ENCODE measurements around the gene IL17RC.
"Not testable (repeated sequence)": the region's sequence is repeated elsewhere in the genome, so short reads cannot be mapped to it uniquely, and the experiment has no call there.

The IL17RC gene

GRCh38 chr3:9914559-9915253 is 2.2 kb upstream of the IL17RC start:
- no peak for DNase-seq (ENCODE audit: low read depth in 1 of 2, low spot score in 1 of 2)

DNA sequence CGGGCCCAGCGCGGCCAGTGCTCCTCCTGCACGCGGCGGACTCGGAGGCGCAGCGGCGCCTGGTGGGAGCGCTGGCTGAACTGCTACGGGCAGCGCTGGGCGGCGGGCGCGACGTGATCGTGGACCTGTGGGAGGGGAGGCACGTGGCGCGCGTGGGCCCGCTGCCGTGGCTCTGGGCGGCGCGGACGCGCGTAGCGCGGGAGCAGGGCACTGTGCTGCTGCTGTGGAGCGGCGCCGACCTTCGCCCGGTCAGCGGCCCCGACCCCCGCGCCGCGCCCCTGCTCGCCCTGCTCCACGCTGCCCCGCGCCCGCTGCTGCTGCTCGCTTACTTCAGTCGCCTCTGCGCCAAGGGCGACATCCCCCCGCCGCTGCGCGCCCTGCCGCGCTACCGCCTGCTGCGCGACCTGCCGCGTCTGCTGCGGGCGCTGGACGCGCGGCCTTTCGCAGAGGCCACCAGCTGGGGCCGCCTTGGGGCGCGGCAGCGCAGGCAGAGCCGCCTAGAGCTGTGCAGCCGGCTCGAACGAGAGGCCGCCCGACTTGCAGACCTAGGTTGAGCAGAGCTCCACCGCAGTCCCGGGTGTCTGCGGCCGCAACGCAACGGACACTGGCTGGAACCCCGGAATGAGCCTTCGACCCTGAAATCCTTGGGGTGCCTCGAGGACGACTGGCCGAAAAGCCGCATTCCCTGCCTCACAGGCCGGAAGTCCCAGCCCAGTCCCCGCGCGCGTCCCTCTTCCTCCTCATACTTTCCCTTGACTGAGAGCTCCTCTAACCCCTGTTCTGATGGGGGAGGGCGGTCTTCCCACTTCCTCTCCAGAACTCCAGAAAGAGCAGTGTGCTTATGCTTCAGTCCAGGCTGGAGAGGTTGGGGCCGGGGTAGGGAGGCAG is 1.4 kb upstream of the IL17RC start:
- peak in 1 of 2 donors; percentile 9 for DNase-seq (ENCODE audit: low read depth in 1 of 2, low spot score in 1 of 2)

GRCh38 chr3:9916346-9916733 is 558 bp upstream of the IL17RC start:
- no peak for DNase-seq (ENCODE audit: low read depth in 1 of 2, low spot score in 1 of 2)

- DNase-seq (ENCODE audit: low read depth in 1 of 2, low spot score in 1 of 2): no peak
These were observed 922 bp downstream of the IL17RC start for GRCh38 chr3:9917820-9918219.

DNA sequence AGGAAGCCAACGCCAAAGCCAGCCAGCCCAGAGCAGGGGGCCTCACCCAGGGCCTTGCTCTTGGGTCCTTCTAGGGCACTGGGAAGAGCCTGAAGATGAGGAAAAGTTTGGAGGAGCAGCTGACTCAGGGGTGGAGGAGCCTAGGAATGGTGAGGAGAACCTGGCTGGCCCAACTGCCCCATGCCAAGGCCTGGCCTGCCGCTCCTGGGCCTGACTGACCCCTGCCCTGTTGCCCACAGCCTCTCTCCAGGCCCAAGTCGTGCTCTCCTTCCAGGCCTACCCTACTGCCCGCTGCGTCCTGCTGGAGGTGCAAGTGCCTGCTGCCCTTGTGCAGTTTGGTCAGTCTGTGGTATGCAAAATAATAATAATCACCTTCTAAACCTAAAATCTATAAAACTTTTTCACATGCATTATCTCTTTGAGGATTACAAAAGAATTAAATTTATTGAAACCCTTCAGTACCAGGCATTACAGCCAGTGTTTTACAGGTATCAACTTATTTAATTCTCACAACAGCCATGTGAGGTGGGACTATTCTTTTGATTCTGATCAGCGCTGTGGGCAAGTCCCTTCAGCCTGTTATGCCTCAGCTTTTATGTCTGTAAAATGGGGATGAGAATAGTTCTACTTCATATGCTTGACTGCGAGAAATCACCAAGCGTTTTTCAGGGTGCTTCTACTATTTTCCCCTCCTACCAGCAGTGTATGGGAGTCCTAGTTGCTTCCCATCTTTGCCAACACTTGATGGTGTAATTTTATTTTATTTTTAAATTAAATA is 1.6 kb downstream of the IL17RC start:
- no peak for DNase-seq (ENCODE audit: low read depth in 1 of 2, low spot score in 1 of 2)

GRCh38 chr3:9928158-9928557 is 11.3 kb downstream of the IL17RC start:
- no peak for DNase-seq (ENCODE audit: low read depth in 1 of 2, low spot score in 1 of 2)

GRCh38 chr3:9930804-9931418 is 14.0 kb downstream of the IL17RC start:
- DNase-seq (ENCODE audit: low read depth in 1 of 2, low spot score in 1 of 2): no peak

DNA sequence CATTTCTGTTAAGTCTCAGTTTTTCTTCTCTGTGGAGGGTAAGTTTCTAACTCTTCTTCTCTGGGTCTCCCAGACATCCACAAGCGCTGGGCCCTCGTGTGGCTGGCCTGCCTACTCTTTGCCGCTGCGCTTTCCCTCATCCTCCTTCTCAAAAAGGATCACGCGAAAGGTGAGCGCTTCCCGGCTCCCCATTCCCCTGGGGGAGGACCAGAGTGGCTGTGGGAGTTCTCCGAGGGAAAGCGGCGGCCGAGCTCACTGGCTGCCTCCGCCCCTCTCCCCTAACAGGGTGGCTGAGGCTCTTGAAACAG is 15.6 kb downstream of the IL17RC start:
- no peak for DNase-seq (ENCODE audit: low read depth in 1 of 2, low spot score in 1 of 2)

DNA sequence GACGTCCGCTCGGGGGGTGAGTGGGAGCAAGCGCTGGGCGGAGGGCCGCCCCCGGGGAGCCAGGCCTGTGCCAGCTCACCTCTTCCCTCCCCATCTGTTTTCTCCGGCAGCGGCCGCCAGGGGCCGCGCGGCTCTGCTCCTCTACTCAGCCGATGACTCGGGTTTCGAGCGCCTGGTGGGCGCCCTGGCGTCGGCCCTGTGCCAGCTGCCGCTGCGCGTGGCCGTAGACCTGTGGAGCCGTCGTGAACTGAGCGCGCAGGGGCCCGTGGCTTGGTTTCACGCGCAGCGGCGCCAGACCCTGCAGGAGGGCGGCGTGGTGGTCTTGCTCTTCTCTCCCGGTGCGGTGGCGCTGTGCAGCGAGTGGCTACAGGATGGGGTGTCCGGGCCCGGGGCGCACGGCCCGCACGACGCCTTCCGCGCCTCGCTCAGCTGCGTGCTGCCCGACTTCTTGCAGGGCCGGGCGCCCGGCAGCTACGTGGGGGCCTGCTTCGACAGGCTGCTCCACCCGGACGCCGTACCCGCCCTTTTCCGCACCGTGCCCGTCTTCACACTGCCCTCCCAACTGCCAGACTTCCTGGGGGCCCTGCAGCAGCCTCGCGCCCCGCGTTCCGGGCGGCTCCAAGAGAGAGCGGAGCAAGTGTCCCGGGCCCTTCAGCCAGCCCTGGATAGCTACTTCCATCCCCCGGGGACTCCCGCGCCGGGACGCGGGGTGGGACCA is 16.1 kb downstream of the IL17RC start:
- peak; percentile 80 to 85 for DNase-seq (ENCODE audit: low read depth in 1 of 2, low spot score in 1 of 2)

DNA sequence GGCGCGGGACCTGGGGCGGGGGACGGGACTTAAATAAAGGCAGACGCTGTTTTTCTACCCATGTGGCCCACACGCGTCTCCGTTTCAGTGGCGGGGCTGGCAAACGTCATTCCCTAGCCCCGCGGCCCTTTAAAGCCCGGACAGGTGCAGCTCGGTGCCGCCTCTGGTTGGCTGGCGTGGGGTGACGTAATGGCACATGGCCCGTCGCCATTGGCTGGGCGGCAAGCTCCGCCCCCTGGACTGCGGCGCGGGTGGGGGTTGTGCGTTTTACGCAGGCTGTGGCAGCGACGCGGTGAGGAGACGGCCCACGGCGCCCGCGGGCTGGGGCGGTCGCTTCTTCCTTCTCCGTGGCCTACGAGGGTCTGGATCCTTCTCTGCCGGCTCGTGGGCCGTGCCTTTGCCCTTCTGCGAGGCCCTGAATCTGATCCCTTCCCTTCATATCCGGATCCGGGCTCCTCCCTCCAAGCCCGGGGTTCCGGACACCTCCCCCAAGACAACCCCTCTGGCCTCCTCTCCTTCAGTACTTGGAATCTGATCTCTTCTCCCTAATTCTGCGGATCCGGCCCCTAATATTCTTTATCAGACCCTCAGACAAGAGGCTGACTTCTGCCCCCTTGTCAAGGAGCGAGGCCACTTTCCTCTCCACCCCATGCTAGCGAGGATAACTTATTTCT is 16.8 kb downstream of the IL17RC start, which contains the start of gene CRELD1:
Gene CRELD1, plus strand, starts transcription at position 274 of the 674 bp plus-strand sequence. CDS start 605 bp downstream, outside the sequence.
- peak; percentile 93 to 95 for DNase-seq (ENCODE audit: low read depth in 1 of 2, low spot score in 1 of 2)

DNA sequence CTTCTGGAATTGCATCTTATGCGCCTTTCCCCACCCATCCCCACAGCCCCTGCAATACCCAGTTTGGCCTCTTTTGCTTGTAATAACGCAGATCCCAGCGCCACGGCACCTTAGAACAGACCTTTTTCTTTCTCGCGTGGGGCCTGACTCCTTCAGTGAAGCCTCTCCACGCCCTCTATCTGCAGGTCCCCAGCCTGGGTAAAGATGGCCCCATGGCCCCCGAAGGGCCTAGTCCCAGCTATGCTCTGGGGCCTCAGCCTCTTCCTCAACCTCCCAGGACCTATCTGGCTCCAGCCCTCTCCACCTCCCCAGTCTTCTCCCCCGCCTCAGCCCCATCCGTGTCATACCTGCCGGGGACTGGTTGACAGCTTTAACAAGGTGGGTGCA is 17.3 kb downstream of the IL17RC start:
- no peak for DNase-seq (ENCODE audit: low read depth in 1 of 2, low spot score in 1 of 2)

DNA sequence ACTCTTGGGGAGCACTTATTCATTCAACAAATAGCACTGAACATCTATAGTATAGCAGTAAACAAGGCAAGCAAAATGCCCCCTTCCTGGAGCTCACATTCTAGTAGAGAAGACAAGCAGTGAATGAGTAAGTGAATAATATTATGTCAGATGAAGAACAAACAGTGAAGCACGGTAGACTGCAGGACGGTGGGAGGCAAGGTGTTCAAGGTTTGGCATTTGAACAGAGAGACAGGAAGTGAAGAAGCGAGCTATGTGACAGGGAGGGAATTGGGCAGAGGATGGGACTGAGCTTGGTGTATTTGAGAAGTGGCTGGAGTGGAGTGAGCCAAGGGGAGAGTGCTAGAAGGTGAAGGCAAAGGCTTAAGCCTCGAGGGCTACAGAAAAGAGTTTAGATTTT is 18.1 kb downstream of the IL17RC start:
- no peak for DNase-seq (ENCODE audit: low read depth in 1 of 2, low spot score in 1 of 2)

DNA sequence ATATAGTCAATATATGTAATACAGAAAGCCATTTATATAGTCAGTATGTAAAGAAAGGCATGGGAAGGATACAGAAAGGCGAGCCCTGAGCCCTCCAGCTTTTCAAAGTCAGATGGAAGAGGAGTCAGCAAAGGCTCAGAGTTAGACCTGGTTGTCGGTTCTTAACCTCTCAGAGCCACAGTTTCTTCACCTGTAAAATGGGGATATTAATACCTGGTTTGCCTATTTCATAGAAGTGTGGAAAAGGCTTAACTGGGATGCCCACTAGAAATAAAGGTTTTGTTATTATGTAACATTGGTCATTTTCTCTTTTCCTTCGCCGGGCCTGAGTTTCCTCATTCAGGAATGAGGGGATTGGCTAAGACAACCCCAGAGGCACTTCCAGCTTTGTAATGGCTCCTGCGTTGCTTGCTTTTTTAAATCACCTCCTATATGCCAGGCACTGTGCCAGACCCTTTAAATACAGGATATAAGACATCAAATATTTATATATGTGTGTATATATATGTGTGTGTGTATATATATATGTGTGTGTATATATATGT is 19.1 kb downstream of the IL17RC start:
- no peak for DNase-seq (ENCODE audit: low read depth in 1 of 2, low spot score in 1 of 2)

DNA sequence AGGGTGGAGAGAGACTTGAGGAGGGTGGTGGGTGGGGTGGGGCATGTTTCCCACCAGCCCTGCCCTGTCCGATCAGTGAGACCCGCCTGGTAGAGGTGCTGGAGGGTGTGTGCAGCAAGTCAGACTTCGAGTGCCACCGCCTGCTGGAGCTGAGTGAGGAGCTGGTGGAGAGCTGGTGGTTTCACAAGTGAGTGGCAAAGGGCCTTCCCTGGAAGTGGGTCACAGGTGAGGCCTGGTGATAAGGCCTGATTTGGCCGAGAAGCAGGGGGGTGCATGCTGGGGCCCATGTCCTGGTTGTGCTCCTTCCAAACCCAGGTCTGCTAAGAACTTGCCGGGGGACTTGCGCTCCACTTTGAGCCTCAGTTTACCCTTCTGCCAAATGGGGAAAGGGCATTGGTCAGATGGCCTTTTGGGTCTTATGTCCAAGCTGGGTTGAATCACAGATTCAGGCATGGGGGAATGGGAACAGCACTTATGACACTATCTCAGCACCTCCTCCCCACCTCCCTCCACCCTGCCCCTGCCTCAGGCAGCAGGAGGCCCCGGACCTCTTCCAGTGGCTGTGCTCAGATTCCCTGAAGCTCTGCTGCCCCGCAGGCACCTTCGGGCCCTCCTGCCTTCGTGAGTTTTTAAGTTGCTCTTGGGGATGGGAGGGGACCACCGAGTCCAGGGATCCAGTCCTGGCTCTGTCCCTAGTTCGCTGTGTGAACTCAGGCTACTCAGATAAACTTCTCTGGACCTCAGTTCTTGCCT is 20.8 kb downstream of the IL17RC start:
- no peak for DNase-seq (ENCODE audit: low read depth in 1 of 2, low spot score in 1 of 2)

- DNase-seq (ENCODE audit: low read depth in 1 of 2, low spot score in 1 of 2): no peak
These were observed 22.1 kb downstream of the IL17RC start for GRCh38 chr3:9938966-9939365.

GRCh38 chr3:9939906-9940305 is 23.0 kb downstream of the IL17RC start:
- DNase-seq (ENCODE audit: low read depth in 1 of 2, low spot score in 1 of 2): not testable (repeated sequence)

DNA sequence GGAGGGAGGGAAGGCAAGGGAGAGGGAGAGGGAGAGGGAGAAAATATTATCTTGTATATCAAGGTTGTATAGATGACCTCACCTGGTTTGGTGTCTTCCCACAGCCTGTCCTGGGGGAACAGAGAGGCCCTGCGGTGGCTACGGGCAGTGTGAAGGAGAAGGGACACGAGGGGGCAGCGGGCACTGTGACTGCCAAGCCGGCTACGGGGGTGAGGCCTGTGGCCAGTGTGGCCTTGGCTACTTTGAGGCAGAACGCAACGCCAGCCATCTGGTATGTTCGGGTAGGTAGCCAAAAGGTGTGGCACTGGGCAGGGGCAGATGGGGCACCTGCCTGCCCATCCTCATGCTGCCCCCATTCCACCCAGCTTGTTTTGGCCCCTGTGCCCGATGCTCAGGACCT is 23.8 kb downstream of the IL17RC start:
- DNase-seq (ENCODE audit: low read depth in 1 of 2, low spot score in 1 of 2): no peak

GRCh38 chr3:9942164-9942563 is 25.3 kb downstream of the IL17RC start:
- no peak for DNase-seq (ENCODE audit: low read depth in 1 of 2, low spot score in 1 of 2)

Data from activated CD4-positive, alpha-beta T cell treated with anti-CD3 and anti-CD28 coated beads, Interleukin-2, amount 50 U/mL, for 24 hours (primary cell).